HCT116 (cell line): ENCODE measurements around the gene TPI1. TPM values are rescaled to one million over a fixed set of nuclear protein-coding genes. Genes with fewer than 3 reads are reported as not detected.
A peak's percentile ranks its signal among the peaks of the same experiment; 100 is the strongest.

Experiments used
- ATAC-seq: fragments of 200-7000 bp; cut with Tn5 transposase; 2 replicates; pipeline ENCODE4 v1.9.1; 2020; ENCODE audit warnings: mild to moderate bottlenecking, moderate library complexity
- BruUV-seq: library from RNA; stranded (reverse); fragments of 400-500 nt; replicated peaks from 2 replicates; lab custom pipeline; 2021; lab: Mats Ljungman, UMichigan
- CTCF ChIA-PET: fragments of 300-600 bp; sonication (Branson Sonifier 250); formaldehyde crosslinking; loops from one replicate; lab custom pipeline; 2021; ENCODE audit warnings: antibody characterized with exemption; lab: Charles Lee
- POLR2A ChIA-PET: fragments of 300-600, 350-600 bp; sonication (Branson Sonifier 250); formaldehyde crosslinking; loops from one replicate; lab custom pipeline; 2021; ENCODE audit warnings: antibody characterized with exemption; lab: Charles Lee
- RAD21 ChIA-PET, 2 experiments: fragments of 300-600 bp; sonication (Branson Sonifier 250); formaldehyde crosslinking; loops; one replicate each; lab custom pipeline; 2023; ENCODE audit warnings: low total read pairs in 2 of 2; ENCODE audit not compliant: uncharacterized antibody in 2 of 2, unreplicated experiment in 2 of 2, low non-redundant PET in 1 of 2; lab: Charles Lee
- DNase-seq: peaks from one replicate; pipeline ENCODE4 v3.0.0-alpha.2; 2010; ENCODE audit warnings: low read depth, low spot score
- H2AFZ ChIP-seq: fragments of 200-600 bp; shearing (Covaris generic), sonication (generic); 2 replicates; pipeline ENCODE4 v1.6.1; 2017; ENCODE audit warnings: low read depth, mixed run types, mixed read lengths, antibody characterized with exemption, low read length; ENCODE audit not compliant: poor library complexity, severe bottlenecking
- H3K27ac ChIP-seq: 2 replicates; pipeline ENCODE4 v1.5.1; 2012; ENCODE audit warnings: low read depth, low read length
- H3K27me3 ChIP-seq: fragments of 200-600 bp; sonication (generic); 2 replicates; pipeline ENCODE4 v1.6.1; 2016; ENCODE audit warnings: mixed run types, low read length, mixed read lengths; ENCODE audit not compliant: insufficient read depth
- H3K36me3 ChIP-seq, 2 experiments: fragments of 200-500 bp in 1 of 2; fragments of 200-600 bp in 1 of 2; sonication (Bioruptor generic) in 1 of 2; sonication (generic) in 1 of 2; 2 replicates each; pipeline versions ENCODE4 v1.5.1 to v1.6.1; 2014 to 2016; ENCODE audit warnings: low read length in 2 of 2, inconsistent platforms in 1 of 2, mixed read lengths in 1 of 2, mixed run types in 1 of 2; ENCODE audit not compliant: insufficient read depth in 2 of 2, control insufficient read depth in 1 of 2
- H3K4me1 ChIP-seq, 2 experiments: fragments of 200-600 bp in 1 of 2; sonication (generic) in 1 of 2; 2 replicates each; pipeline versions ENCODE4 v1.5.1 to v1.6.1; 2012 to 2017; ENCODE audit warnings: low read length in 2 of 2, inconsistent platforms in 1 of 2, mild to moderate bottlenecking in 1 of 2, mixed read lengths in 1 of 2, mixed run types in 1 of 2, moderate library complexity in 1 of 2; ENCODE audit not compliant: insufficient read depth in 2 of 2, control insufficient read depth in 1 of 2
- H3K4me2 ChIP-seq: fragments of 200-600 bp; sonication (generic); 2 replicates; pipeline ENCODE4 v1.6.1; 2017; ENCODE audit warnings: mixed run types, low read length, mixed read lengths
- H3K4me3 ChIP-seq, 2 experiments: fragments of 200-600 bp in 1 of 2; sonication (generic) in 1 of 2; replicated peaks in 1 of 2; 2 replicates each; pipeline ENCODE4 v1.5.1; 2011 to 2016; ENCODE audit warnings: low read length in 2 of 2, control low read depth in 1 of 2, low read depth in 1 of 2, mild to moderate bottlenecking in 1 of 2, mixed read lengths in 1 of 2, mixed run types in 1 of 2
- H3K79me2 ChIP-seq: fragments of 200-600 bp; sonication (generic); 2 replicates; pipeline ENCODE4 v1.6.1; 2017; ENCODE audit warnings: mild to moderate bottlenecking, mixed run types, low read length, moderate library complexity, mixed read lengths; ENCODE audit not compliant: insufficient read depth
- H3K9ac ChIP-seq: fragments of 200-600 bp; sonication (generic); 2 replicates; pipeline ENCODE4 v1.6.1; 2016; ENCODE audit warnings: low read length, mixed read lengths
- H3K9me2 ChIP-seq: fragments of 200-600 bp; sonication (generic), shearing (Covaris generic); 2 replicates; pipeline ENCODE4 v1.6.1; 2017; ENCODE audit warnings: mixed run types, mild to moderate bottlenecking, moderate library complexity; ENCODE audit not compliant: insufficient read depth
- H3K9me3 ChIP-seq, 2 experiments: fragments of 200-500 bp in 1 of 2; fragments of 200-600 bp in 1 of 2; sonication (Bioruptor generic) in 1 of 2; sonication (generic) in 1 of 2; 2 replicates each; pipeline ENCODE4 v1.6.1; 2014 to 2017; ENCODE audit warnings: low read length in 2 of 2, mixed read lengths in 2 of 2, inconsistent platforms in 1 of 2, low read depth in 1 of 2, mild to moderate bottlenecking in 1 of 2, mixed run types in 1 of 2, moderate library complexity in 1 of 2; ENCODE audit not compliant: control insufficient read depth in 1 of 2, insufficient read depth in 1 of 2
- H4K20me1 ChIP-seq: fragments of 200-600 bp; sonication (generic), shearing (Covaris generic); 2 replicates; pipeline ENCODE4 v1.6.1; 2017; ENCODE audit warnings: mixed run types, mild to moderate bottlenecking, moderate library complexity; ENCODE audit not compliant: insufficient read depth
- CBX3 ChIP-seq: IDR thresholded peaks from 2 replicates; pipeline ENCODE4 v1.6.1; 2012; ENCODE audit warnings: low read depth
- CEBPB ChIP-seq: IDR thresholded peaks from 2 replicates; pipeline ENCODE4 v1.6.1; 2012; ENCODE audit warnings: low read depth
- EGR1 ChIP-seq: IDR thresholded peaks from 2 replicates; pipeline ENCODE4 v1.6.1; 2012; ENCODE audit warnings: low read depth
- ELF1 ChIP-seq: IDR thresholded peaks from 2 replicates; pipeline ENCODE4 v1.6.1; 2012; ENCODE audit warnings: low read depth, borderline replicate concordance
- EZH2 ChIP-seq: fragments of 200-600 bp; sonication (generic); IDR thresholded peaks from 2 replicates; pipeline ENCODE4 v1.6.1; 2017; ENCODE audit warnings: antibody characterized with exemption, mixed run types
- EZH2phosphoT487 ChIP-seq: fragments of 200-600 bp; IDR thresholded peaks from 2 replicates; pipeline ENCODE4 v1.6.1; 2018; ENCODE audit warnings: antibody characterized with exemption, borderline replicate concordance
- FOSL1 ChIP-seq: IDR thresholded peaks from 2 replicates; pipeline ENCODE4 v1.6.1; 2012; ENCODE audit warnings: low read depth
- JUND ChIP-seq: IDR thresholded peaks from 2 replicates; pipeline ENCODE4 v1.6.1; 2012
- POLR2AphosphoS5 ChIP-seq: IDR thresholded peaks from 2 replicates; pipeline ENCODE4 v1.6.1; 2011; ENCODE audit warnings: mild to moderate bottlenecking, low read depth, low read length, moderate library complexity
- SP1 ChIP-seq: IDR thresholded peaks from 2 replicates; pipeline ENCODE4 v1.6.1; 2012; ENCODE audit warnings: low read depth
- SRF ChIP-seq: IDR thresholded peaks from 2 replicates; pipeline ENCODE4 v1.6.1; 2012; ENCODE audit warnings: low read depth
- YY1 ChIP-seq: IDR thresholded peaks from 2 replicates; pipeline ENCODE4 v1.6.1; 2011; ENCODE audit warnings: low read length, low read depth, moderate library complexity, mild to moderate bottlenecking; ENCODE audit not compliant: insufficient replicate concordance; ENCODE audit errors: extremely low read depth
- intact Hi-C: fragments of 100-400 bp; cut with micrococcal nuclease; formaldehyde crosslinking; loops from 2 replicates; pipeline ENCODE4 v1.10.0; 2022
- total RNA-seq: library from RNA; stranded (reverse); gene quantifications from one replicate; pipeline ENCODE4 v1.2.1, GENCODE V29; 2021; ENCODE audit not compliant: unreplicated experiment
- TF ChIP-seq, protein P1 (sequence below), 3 experiments: fragments of 200-600 bp in 1 of 3; sonication (generic) in 1 of 3; IDR thresholded peaks in 2 of 3; conservative IDR thresholded peaks in 1 of 3; 2 replicates each; pipeline ENCODE4 v1.5.1; 2012 to 2017; ENCODE audit warnings: low read depth in 2 of 3, low read length in 2 of 3, antibody characterized with exemption in 1 of 3, borderline replicate concordance in 1 of 3, control low read depth in 1 of 3, mild to moderate bottlenecking in 1 of 3, mixed read lengths in 1 of 3, mixed run types in 1 of 3, moderate library complexity in 1 of 3; ENCODE audit not compliant: insufficient read depth in 1 of 3
- TF ChIP-seq, protein P2 (sequence below): IDR thresholded peaks from 2 replicates; pipeline ENCODE4 v1.6.1; 2012
- TF ChIP-seq, protein P3 (sequence below): IDR thresholded peaks from 2 replicates; pipeline ENCODE4 v1.6.1; 2012
- TF ChIP-seq, protein P4 (sequence below): IDR thresholded peaks from 2 replicates; pipeline ENCODE4 v1.6.1; 2012; ENCODE audit warnings: low read depth
- TF ChIP-seq, protein P5 (sequence below): IDR thresholded peaks from 2 replicates; pipeline ENCODE4 v1.6.1; 2011; ENCODE audit warnings: mild to moderate bottlenecking, low read length, moderate library complexity; ENCODE audit not compliant: insufficient replicate concordance; ENCODE audit errors: extremely low read depth

Gene TPI1
- total RNA-seq, 1 experiment from 2014 or later = 1,068 TPM

DNA sequence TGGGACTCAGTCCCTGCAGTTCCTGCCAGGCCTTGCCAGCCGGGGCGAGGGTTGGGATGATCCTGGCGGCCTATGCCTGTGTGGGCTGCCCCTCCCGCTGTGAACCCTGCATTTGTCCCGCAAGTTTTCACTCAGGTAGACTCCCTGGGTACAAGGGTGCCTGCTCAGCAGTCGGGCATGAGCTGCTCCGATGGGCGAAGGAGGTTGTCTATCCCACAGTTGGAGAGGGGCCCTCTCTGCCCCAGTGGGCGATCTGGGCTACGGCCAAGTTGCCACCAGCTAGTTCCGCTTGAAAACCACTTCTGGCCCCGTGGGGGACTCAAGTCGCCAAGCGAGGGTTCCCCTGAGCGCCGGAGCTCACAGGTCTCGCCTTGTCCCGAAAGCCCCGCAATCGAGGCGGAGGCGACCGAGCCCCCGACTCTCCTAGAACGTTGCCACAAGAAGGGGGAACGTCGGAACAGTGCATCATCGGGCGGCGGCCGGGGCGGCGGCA is 365 bp upstream of the TPI1 start:
- intact Hi-C loops = no loop called here
- peaks cover 47% of the 10 kb centered on the region for H3K79me2 ChIP-seq
- peak overlapping the region; percentile 92 for H3K4me2 ChIP-seq
- H3K9ac ChIP-seq = peak overlapping the region; percentile 99
- peaks cover 12% of the 10 kb centered on the region; the same call in 1 of the 2 replicates for H4K20me1 ChIP-seq
- POLR2A ChIA-PET = interaction anchor here (0.6 to 10.9 kb wide), 17 partner anchors 14 to 1911 kb away, joined by 3 to 186 read pairs (median 7); partner anchors contain the start of genes C12orf57, CDCA3, COPS7A and MLF2
- RAD21 ChIA-PET = interaction anchor here in 1 of 2 experiments (0.6 kb wide), 1 partner anchor 291 kb away, joined by 4 read pairs; no protein-coding TSS in a partner anchor
- no TSS peak for BruUV-seq
- CTCF ChIA-PET = no interaction called here
- H3K9me3 ChIP-seq = no peaks in the 10 kb centered on the region
- peaks cover 27 to 52% of the 10 kb centered on the region in 2 experiments; a peak in 3 of 4 replicates for H3K36me3 ChIP-seq
- no peak overlapping the region for H2AFZ ChIP-seq
- H3K27ac ChIP-seq = peak overlapping the region; percentile 52
- peak; percentile 10 for ATAC-seq
- no peaks in the 10 kb centered on the region for H3K27me3 ChIP-seq
- DNase-seq = no peak
- no peaks in the 10 kb centered on the region for H3K9me2 ChIP-seq
- TF ChIP-seq FOSL1 (no peak), SP1 (no peak), POLR2AphosphoS5 (no peak), ELF1 (no peak), CBX3 (no peak), EZH2 (no peak), CEBPB (no peak), EGR1 (no peak), JUND (no peak), EZH2phosphoT487 (no peak), SRF (no peak), YY1 (no peak)
- TF ChIP-seq, protein P1, sequence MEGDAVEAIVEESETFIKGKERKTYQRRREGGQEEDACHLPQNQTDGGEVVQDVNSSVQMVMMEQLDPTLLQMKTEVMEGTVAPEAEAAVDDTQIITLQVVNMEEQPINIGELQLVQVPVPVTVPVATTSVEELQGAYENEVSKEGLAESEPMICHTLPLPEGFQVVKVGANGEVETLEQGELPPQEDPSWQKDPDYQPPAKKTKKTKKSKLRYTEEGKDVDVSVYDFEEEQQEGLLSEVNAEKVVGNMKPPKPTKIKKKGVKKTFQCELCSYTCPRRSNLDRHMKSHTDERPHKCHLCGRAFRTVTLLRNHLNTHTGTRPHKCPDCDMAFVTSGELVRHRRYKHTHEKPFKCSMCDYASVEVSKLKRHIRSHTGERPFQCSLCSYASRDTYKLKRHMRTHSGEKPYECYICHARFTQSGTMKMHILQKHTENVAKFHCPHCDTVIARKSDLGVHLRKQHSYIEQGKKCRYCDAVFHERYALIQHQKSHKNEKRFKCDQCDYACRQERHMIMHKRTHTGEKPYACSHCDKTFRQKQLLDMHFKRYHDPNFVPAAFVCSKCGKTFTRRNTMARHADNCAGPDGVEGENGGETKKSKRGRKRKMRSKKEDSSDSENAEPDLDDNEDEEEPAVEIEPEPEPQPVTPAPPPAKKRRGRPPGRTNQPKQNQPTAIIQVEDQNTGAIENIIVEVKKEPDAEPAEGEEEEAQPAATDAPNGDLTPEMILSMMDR (IDR thresholded peaks at IDR 0.05 in 2 of 3, conservative IDR thresholded peaks at IDR 0.05 in 1 of 3; ENCODE audit: borderline replicate concordance in 1 of 3, insufficient read depth in 1 of 3, low read depth in 2 of 3, low read length in 2 of 3) = no peak
- TF ChIP-seq, protein P2, sequence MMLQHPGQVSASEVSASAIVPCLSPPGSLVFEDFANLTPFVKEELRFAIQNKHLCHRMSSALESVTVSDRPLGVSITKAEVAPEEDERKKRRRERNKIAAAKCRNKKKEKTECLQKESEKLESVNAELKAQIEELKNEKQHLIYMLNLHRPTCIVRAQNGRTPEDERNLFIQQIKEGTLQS = no peak
- TF ChIP-seq, protein P3, sequence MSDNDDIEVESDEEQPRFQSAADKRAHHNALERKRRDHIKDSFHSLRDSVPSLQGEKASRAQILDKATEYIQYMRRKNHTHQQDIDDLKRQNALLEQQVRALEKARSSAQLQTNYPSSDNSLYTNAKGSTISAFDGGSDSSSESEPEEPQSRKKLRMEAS = no peak
- TF ChIP-seq, protein P4, sequence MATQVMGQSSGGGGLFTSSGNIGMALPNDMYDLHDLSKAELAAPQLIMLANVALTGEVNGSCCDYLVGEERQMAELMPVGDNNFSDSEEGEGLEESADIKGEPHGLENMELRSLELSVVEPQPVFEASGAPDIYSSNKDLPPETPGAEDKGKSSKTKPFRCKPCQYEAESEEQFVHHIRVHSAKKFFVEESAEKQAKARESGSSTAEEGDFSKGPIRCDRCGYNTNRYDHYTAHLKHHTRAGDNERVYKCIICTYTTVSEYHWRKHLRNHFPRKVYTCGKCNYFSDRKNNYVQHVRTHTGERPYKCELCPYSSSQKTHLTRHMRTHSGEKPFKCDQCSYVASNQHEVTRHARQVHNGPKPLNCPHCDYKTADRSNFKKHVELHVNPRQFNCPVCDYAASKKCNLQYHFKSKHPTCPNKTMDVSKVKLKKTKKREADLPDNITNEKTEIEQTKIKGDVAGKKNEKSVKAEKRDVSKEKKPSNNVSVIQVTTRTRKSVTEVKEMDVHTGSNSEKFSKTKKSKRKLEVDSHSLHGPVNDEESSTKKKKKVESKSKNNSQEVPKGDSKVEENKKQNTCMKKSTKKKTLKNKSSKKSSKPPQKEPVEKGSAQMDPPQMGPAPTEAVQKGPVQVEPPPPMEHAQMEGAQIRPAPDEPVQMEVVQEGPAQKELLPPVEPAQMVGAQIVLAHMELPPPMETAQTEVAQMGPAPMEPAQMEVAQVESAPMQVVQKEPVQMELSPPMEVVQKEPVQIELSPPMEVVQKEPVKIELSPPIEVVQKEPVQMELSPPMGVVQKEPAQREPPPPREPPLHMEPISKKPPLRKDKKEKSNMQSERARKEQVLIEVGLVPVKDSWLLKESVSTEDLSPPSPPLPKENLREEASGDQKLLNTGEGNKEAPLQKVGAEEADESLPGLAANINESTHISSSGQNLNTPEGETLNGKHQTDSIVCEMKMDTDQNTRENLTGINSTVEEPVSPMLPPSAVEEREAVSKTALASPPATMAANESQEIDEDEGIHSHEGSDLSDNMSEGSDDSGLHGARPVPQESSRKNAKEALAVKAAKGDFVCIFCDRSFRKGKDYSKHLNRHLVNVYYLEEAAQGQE = no peak
- TF ChIP-seq, protein P5, sequence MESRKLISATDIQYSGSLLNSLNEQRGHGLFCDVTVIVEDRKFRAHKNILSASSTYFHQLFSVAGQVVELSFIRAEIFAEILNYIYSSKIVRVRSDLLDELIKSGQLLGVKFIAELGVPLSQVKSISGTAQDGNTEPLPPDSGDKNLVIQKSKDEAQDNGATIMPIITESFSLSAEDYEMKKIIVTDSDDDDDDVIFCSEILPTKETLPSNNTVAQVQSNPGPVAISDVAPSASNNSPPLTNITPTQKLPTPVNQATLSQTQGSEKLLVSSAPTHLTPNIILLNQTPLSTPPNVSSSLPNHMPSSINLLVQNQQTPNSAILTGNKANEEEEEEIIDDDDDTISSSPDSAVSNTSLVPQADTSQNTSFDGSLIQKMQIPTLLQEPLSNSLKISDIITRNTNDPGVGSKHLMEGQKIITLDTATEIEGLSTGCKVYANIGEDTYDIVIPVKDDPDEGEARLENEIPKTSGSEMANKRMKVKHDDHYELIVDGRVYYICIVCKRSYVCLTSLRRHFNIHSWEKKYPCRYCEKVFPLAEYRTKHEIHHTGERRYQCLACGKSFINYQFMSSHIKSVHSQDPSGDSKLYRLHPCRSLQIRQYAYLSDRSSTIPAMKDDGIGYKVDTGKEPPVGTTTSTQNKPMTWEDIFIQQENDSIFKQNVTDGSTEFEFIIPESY = no peak
- H3K4me3 ChIP-seq = peak overlapping the region; percentile 97 to 99
- H3K4me1 ChIP-seq = peaks cover 33 to 54% of the 10 kb centered on the region in 2 experiments
